ENCODE data around the gene PPP1R9A.

DNA sequence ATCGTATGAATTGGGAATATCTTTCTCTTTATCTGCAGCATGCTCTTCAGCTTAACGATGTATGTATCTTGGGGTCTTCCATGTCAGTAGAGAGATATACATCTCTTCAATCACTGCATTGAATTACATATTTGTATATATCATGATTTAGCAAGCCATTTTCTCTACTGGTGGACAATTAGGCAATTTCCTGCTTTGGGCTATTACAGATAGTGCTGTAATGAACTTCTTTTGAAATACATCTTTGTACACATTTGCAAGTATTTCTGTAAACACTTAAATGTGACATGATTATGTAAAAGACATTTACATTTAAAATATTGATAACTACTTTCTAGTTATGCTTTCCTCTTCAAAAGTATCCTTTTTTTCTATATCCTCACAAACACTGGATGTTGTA, 199.0 kb downstream of the PPP1R9A start:
- TF ChIP-seq, protein P1, sequence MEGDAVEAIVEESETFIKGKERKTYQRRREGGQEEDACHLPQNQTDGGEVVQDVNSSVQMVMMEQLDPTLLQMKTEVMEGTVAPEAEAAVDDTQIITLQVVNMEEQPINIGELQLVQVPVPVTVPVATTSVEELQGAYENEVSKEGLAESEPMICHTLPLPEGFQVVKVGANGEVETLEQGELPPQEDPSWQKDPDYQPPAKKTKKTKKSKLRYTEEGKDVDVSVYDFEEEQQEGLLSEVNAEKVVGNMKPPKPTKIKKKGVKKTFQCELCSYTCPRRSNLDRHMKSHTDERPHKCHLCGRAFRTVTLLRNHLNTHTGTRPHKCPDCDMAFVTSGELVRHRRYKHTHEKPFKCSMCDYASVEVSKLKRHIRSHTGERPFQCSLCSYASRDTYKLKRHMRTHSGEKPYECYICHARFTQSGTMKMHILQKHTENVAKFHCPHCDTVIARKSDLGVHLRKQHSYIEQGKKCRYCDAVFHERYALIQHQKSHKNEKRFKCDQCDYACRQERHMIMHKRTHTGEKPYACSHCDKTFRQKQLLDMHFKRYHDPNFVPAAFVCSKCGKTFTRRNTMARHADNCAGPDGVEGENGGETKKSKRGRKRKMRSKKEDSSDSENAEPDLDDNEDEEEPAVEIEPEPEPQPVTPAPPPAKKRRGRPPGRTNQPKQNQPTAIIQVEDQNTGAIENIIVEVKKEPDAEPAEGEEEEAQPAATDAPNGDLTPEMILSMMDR (IDR thresholded peaks at IDR 0.05): no peak
- TF ChIP-seq POLR2A (IDR thresholded peaks at IDR 0.05) (no peak), EP300 (IDR thresholded peaks at IDR 0.05) (no peak)

Data from tibial nerve (tissue), 4 donors.